Liver (tissue), 9 donors: ENCODE results near the gene AKAP13. TPM values are rescaled to one million over a fixed set of nuclear protein-coding genes. Genes with fewer than 3 reads are reported as not detected.

ENCODE experiments used
- DNase-seq: peaks from one replicate; pipeline ENCODE4 v3.0.0-alpha.2; 2017; ENCODE audit warnings: low spot score
- H3K27ac ChIP-seq, 2 donors: one replicate each; pipeline ENCODE4 v1.7.0; 2013; ENCODE audit warnings: inconsistent platforms in 2 of 2, low read length in 2 of 2, control low read depth in 1 of 2, low read depth in 1 of 2, mild to moderate bottlenecking in 1 of 2
- H3K27me3 ChIP-seq, 4 donors: one replicate each; pipeline versions ENCODE4 v1.6.1 to v1.7.0; 2013; ENCODE audit warnings: low read length in 3 of 4, inconsistent platforms in 1 of 4, mild to moderate bottlenecking in 1 of 4, moderate library complexity in 1 of 4; ENCODE audit not compliant: control insufficient read depth in 4 of 4, insufficient read depth in 4 of 4
- H3K36me3 ChIP-seq, 4 donors: one replicate each; pipeline versions ENCODE4 v1.6.1 to v1.7.0; 2013; ENCODE audit warnings: low read length in 3 of 4, mild to moderate bottlenecking in 3 of 4, low read depth in 1 of 4, moderate library complexity in 1 of 4; ENCODE audit not compliant: control insufficient read depth in 4 of 4, insufficient read depth in 3 of 4
- H3K4me1 ChIP-seq, 4 donors: one replicate each; pipeline versions ENCODE4 v1.6.1 to v1.7.0; 2013; ENCODE audit warnings: low read length in 3 of 4, mild to moderate bottlenecking in 3 of 4, moderate library complexity in 1 of 4; ENCODE audit not compliant: control insufficient read depth in 4 of 4, insufficient read depth in 4 of 4
- H3K4me3 ChIP-seq, 3 donors: one replicate each; pipeline versions ENCODE4 v1.6.1 to v1.7.0; 2013; ENCODE audit warnings: low read length in 3 of 3, control low read depth in 1 of 3, low read depth in 1 of 3, mild to moderate bottlenecking in 1 of 3
- H3K9ac ChIP-seq, 2 donors: one replicate each; pipeline ENCODE4 v1.7.0; 2013; ENCODE audit warnings: low read length in 2 of 2, mild to moderate bottlenecking in 2 of 2, moderate library complexity in 2 of 2, control low read depth in 1 of 2, low read depth in 1 of 2
- H3K9me3 ChIP-seq, 4 donors: one replicate each; pipeline versions ENCODE4 v1.6.1 to v1.7.0; 2013; ENCODE audit warnings: low read length in 3 of 4; ENCODE audit not compliant: control insufficient read depth in 4 of 4
- EGR1 ChIP-seq, 2 donors: IDR thresholded peaks; 2 replicates each; pipeline ENCODE4 v1.6.1; 2016 to 2018; ENCODE audit warnings: antibody characterized with exemption in 2 of 2, low read depth in 2 of 2
- FOXA1 ChIP-seq: IDR thresholded peaks from 2 replicates; pipeline ENCODE4 v1.6.1; 2016; ENCODE audit warnings: antibody characterized with exemption
- FOXA2 ChIP-seq: IDR thresholded peaks from 2 replicates; pipeline ENCODE4 v1.6.1; 2016; ENCODE audit warnings: antibody characterized with exemption
- GABPA ChIP-seq, 2 donors: IDR thresholded peaks in 1 of 2; conservative IDR thresholded peaks in 1 of 2; 2 replicates each; pipeline ENCODE4 v1.6.1; 2016; ENCODE audit warnings: antibody characterized with exemption in 2 of 2, mild to moderate bottlenecking in 1 of 2, moderate library complexity in 1 of 2
- HNF4A ChIP-seq, 2 donors: conservative IDR thresholded peaks; 2 replicates each; pipeline ENCODE4 v1.6.1; 2016; ENCODE audit warnings: antibody characterized with exemption in 2 of 2, mild to moderate bottlenecking in 2 of 2
- HNF4G ChIP-seq: IDR thresholded peaks from 2 replicates; pipeline ENCODE4 v1.6.1; 2016; ENCODE audit warnings: antibody characterized with exemption
- JUND ChIP-seq, 2 donors: IDR thresholded peaks; 2 replicates each; pipeline ENCODE4 v1.6.1; 2016; ENCODE audit warnings: antibody characterized with exemption in 2 of 2
- NR2F2 ChIP-seq: IDR thresholded peaks from 2 replicates; pipeline ENCODE4 v1.6.1; 2016; ENCODE audit warnings: antibody characterized with exemption
- RAD21 ChIP-seq, 2 donors: IDR thresholded peaks; 2 replicates each; pipeline ENCODE4 v1.6.1; 2016; ENCODE audit warnings: antibody characterized with exemption in 2 of 2, mild to moderate bottlenecking in 2 of 2
- RXRA ChIP-seq, 2 donors: IDR thresholded peaks; 2 replicates each; pipeline ENCODE4 v1.6.1; 2017 to 2018; ENCODE audit warnings: antibody characterized with exemption in 2 of 2, mild to moderate bottlenecking in 1 of 2
- SP1 ChIP-seq: IDR thresholded peaks from 2 replicates; pipeline ENCODE4 v1.6.1; 2018; ENCODE audit warnings: antibody characterized with exemption, mild to moderate bottlenecking
- TAF1 ChIP-seq: conservative IDR thresholded peaks from 2 replicates; pipeline ENCODE4 v1.6.1; 2016; ENCODE audit warnings: antibody characterized with exemption, mild to moderate bottlenecking
- YY1 ChIP-seq: IDR thresholded peaks from 2 replicates; pipeline ENCODE4 v1.6.1; 2016; ENCODE audit warnings: antibody characterized with exemption, mild to moderate bottlenecking
- WGBS: extraction: QIAGEN DNeasy Blood & Tissue Kit; methylation state at CpG from one replicate; pipeline ENCODE4 v1.1.7; 2013; 5-methylcytosine and 5-hydroxymethylcytosine counted together
- polyA plus RNA-seq, 2 donors: library from polyadenylated mRNA; stranded (reverse) in 1 of 2; unstranded in 1 of 2; fragments of 200-250 nt in 1 of 2; fragments of >200 nt in 1 of 2; fragmentation: Nextera tagmentation in 1 of 2; extraction: Ambion mirVana in 1 of 2; gene quantifications; one replicate each; pipeline versions ENCODE4 v1.2.1 to v1.2.3, GENCODE V29; 2013 to 2015
- total RNA-seq, 2 donors: library from RNA; depleted of rRNA; stranded (reverse); fragments of >200 nt; gene quantifications; one replicate each; pipeline ENCODE4 v1.2.3, GENCODE V29; 2014
- TF ChIP-seq, protein P1 (sequence below): IDR thresholded peaks from 2 replicates; pipeline ENCODE4 v1.6.1; 2016; ENCODE audit warnings: antibody characterized with exemption
- TF ChIP-seq, protein P2 (sequence below): IDR thresholded peaks from 2 replicates; pipeline ENCODE4 v1.6.1; 2016; ENCODE audit warnings: antibody characterized with exemption
- TF ChIP-seq, protein P3 (sequence below): fragments of 150-350 bp; IDR thresholded peaks from 2 replicates; pipeline ENCODE4 v1.5.1; 2017; ENCODE audit warnings: improper control_type of control experiment, low read depth, low read length; ENCODE audit not compliant: missing input control
- TF ChIP-seq, protein P4 (sequence below): IDR thresholded peaks from 2 replicates; pipeline ENCODE4 v1.6.1; 2016; ENCODE audit warnings: antibody characterized with exemption
- TF ChIP-seq, protein P5 (sequence below): IDR thresholded peaks from 2 replicates; pipeline ENCODE4 v1.6.1; 2016; ENCODE audit warnings: antibody characterized with exemption, mild to moderate bottlenecking
- donor health status: healthy.
- donor health status: healthy.
- donor health status: healthy.
- donor health status: healthy.
- donor health status: healthy.

The AKAP13 gene
- total and polyA plus RNA-seq, 4 donors: 18.6 to 92.3 (median 37.4) TPM

DNA sequence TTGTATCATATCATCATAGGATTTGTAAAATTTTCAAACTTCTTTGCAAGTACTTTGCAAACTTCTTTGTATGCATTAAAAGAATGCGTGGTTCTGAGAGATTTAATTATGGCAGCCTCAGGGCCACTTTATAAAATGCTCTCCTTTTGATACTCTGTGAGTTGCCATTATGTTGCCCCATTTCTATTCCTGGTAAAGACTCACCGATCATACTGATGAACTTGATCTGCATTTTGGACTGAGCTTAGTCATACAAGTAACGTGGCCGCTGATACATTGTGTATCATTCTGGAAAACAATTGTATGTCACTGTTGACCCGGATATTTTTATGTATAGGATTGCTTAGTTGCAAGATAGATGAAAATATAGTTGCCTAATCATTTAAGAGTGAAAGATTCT, 38.8 kb downstream of the AKAP13 start:
- 95% methylated on average over 5 of the region's 5 CpGs for WGBS
- no peak for DNase-seq

More for the DNA sequence above, 38.8 kb downstream of the AKAP13 start:
- Histone ChIP-seq H3K9ac (no peak overlapping the region), H3K4me1 (peaks cover 0 to 17% (median 6%) of the 10 kb centered on the region in 4 donors), H3K9me3 (no peaks in the 10 kb centered on the region), H3K27ac (no peak overlapping the region), H3K36me3 (no peaks in the 10 kb centered on the region), H3K4me3 (no peak overlapping the region), H3K27me3 (no peaks in the 10 kb centered on the region)
- TF ChIP-seq TAF1 (no peak), FOXA2 (no peak), FOXA1 (no peak), YY1 (no peak), NR2F2 (no peak), HNF4A (conservative IDR thresholded peaks at IDR 0.05) (no peak), RXRA (IDR thresholded peaks at IDR 0.05) (no peak), JUND (IDR thresholded peaks at IDR 0.05) (no peak), EGR1 (IDR thresholded peaks at IDR 0.05; ENCODE audit: low read depth in 2 of 2) (no peak), GABPA (IDR thresholded peaks at IDR 0.05 in 1 of 2, conservative IDR thresholded peaks at IDR 0.05 in 1 of 2) (no peak), SP1 (no peak), RAD21 (IDR thresholded peaks at IDR 0.05) (no peak), HNF4G (no peak)
- TF ChIP-seq, protein P1, sequence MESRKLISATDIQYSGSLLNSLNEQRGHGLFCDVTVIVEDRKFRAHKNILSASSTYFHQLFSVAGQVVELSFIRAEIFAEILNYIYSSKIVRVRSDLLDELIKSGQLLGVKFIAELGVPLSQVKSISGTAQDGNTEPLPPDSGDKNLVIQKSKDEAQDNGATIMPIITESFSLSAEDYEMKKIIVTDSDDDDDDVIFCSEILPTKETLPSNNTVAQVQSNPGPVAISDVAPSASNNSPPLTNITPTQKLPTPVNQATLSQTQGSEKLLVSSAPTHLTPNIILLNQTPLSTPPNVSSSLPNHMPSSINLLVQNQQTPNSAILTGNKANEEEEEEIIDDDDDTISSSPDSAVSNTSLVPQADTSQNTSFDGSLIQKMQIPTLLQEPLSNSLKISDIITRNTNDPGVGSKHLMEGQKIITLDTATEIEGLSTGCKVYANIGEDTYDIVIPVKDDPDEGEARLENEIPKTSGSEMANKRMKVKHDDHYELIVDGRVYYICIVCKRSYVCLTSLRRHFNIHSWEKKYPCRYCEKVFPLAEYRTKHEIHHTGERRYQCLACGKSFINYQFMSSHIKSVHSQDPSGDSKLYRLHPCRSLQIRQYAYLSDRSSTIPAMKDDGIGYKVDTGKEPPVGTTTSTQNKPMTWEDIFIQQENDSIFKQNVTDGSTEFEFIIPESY: no peak
- TF ChIP-seq, protein P2, sequence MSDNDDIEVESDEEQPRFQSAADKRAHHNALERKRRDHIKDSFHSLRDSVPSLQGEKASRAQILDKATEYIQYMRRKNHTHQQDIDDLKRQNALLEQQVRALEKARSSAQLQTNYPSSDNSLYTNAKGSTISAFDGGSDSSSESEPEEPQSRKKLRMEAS: no peak
- TF ChIP-seq, protein P3, sequence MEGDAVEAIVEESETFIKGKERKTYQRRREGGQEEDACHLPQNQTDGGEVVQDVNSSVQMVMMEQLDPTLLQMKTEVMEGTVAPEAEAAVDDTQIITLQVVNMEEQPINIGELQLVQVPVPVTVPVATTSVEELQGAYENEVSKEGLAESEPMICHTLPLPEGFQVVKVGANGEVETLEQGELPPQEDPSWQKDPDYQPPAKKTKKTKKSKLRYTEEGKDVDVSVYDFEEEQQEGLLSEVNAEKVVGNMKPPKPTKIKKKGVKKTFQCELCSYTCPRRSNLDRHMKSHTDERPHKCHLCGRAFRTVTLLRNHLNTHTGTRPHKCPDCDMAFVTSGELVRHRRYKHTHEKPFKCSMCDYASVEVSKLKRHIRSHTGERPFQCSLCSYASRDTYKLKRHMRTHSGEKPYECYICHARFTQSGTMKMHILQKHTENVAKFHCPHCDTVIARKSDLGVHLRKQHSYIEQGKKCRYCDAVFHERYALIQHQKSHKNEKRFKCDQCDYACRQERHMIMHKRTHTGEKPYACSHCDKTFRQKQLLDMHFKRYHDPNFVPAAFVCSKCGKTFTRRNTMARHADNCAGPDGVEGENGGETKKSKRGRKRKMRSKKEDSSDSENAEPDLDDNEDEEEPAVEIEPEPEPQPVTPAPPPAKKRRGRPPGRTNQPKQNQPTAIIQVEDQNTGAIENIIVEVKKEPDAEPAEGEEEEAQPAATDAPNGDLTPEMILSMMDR: no peak
- TF ChIP-seq, protein P4, sequence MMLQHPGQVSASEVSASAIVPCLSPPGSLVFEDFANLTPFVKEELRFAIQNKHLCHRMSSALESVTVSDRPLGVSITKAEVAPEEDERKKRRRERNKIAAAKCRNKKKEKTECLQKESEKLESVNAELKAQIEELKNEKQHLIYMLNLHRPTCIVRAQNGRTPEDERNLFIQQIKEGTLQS: no peak
- TF ChIP-seq, protein P5, sequence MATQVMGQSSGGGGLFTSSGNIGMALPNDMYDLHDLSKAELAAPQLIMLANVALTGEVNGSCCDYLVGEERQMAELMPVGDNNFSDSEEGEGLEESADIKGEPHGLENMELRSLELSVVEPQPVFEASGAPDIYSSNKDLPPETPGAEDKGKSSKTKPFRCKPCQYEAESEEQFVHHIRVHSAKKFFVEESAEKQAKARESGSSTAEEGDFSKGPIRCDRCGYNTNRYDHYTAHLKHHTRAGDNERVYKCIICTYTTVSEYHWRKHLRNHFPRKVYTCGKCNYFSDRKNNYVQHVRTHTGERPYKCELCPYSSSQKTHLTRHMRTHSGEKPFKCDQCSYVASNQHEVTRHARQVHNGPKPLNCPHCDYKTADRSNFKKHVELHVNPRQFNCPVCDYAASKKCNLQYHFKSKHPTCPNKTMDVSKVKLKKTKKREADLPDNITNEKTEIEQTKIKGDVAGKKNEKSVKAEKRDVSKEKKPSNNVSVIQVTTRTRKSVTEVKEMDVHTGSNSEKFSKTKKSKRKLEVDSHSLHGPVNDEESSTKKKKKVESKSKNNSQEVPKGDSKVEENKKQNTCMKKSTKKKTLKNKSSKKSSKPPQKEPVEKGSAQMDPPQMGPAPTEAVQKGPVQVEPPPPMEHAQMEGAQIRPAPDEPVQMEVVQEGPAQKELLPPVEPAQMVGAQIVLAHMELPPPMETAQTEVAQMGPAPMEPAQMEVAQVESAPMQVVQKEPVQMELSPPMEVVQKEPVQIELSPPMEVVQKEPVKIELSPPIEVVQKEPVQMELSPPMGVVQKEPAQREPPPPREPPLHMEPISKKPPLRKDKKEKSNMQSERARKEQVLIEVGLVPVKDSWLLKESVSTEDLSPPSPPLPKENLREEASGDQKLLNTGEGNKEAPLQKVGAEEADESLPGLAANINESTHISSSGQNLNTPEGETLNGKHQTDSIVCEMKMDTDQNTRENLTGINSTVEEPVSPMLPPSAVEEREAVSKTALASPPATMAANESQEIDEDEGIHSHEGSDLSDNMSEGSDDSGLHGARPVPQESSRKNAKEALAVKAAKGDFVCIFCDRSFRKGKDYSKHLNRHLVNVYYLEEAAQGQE: no peak
